Measurements from ENCODE around the gene SLC12A3.

Gene SLC12A3

GRCh38 chr16:56864960-56865359 is at the start of gene SLC12A3:
Gene SLC12A3, plus strand, starts transcription at chr16:56865207. Its CDS starts 29 bp downstream, at chr16:56865236.
- DNase-seq (ENCODE audit: extremely low spot score, insufficient read length, low read depth) (no peak), FAIRE-seq (no peak)

GRCh38 chr16:56815721-56816120 is 49.3 kb upstream of the SLC12A3 start:
- DNase-seq (ENCODE audit: extremely low spot score, insufficient read length, low read depth) (no peak), FAIRE-seq (no peak)

GRCh38 chr16:56817056-56817455 is 48.0 kb upstream of the SLC12A3 start:
- FAIRE-seq, result no peak
- no peak for DNase-seq (ENCODE audit: extremely low spot score, insufficient read length, low read depth)

- no peak for DNase-seq (ENCODE audit: extremely low spot score, insufficient read length, low read depth)
- FAIRE-seq, result no peak
These were observed 47.1 kb upstream of the SLC12A3 start for GRCh38 chr16:56817938-56818337.

- no peak for DNase-seq (ENCODE audit: extremely low spot score, insufficient read length, low read depth)
- FAIRE-seq, result no peak
These were observed 41.8 kb upstream of the SLC12A3 start for GRCh38 chr16:56823081-56823733.

- DNase-seq (ENCODE audit: extremely low spot score, insufficient read length, low read depth) (no peak), FAIRE-seq (no peak)
These were observed 40.7 kb upstream of the SLC12A3 start for GRCh38 chr16:56824331-56824730.

GRCh38 chr16:56824804-56825203 is 40.2 kb upstream of the SLC12A3 start:
- no peak for DNase-seq (ENCODE audit: extremely low spot score, insufficient read length, low read depth)

GRCh38 chr16:56825826-56826225 is 39.2 kb upstream of the SLC12A3 start:
- no peak for DNase-seq (ENCODE audit: extremely low spot score, insufficient read length, low read depth)
- FAIRE-seq, result no peak

More at GRCh38 chr16:56824804-56825203, 40.2 kb upstream of the SLC12A3 start:
- FAIRE-seq, result no peak

GRCh38 chr16:56828647-56829046 is 36.4 kb upstream of the SLC12A3 start:
- DNase-seq (ENCODE audit: extremely low spot score, insufficient read length, low read depth) (no peak), FAIRE-seq (no peak)

- DNase-seq (ENCODE audit: extremely low spot score, insufficient read length, low read depth), result no peak
- FAIRE-seq, result no peak
These were observed 34.3 kb upstream of the SLC12A3 start for GRCh38 chr16:56830669-56831068.

GRCh38 chr16:56832768-56833167 is 32.2 kb upstream of the SLC12A3 start:
- FAIRE-seq, result no peak
- DNase-seq (ENCODE audit: extremely low spot score, insufficient read length, low read depth), result no peak

GRCh38 chr16:56833243-56833970 is 31.6 kb upstream of the SLC12A3 start:
- FAIRE-seq, result no peak
- DNase-seq (ENCODE audit: extremely low spot score, insufficient read length, low read depth), result no peak

GRCh38 chr16:56835320-56835719 is 29.7 kb upstream of the SLC12A3 start:
- FAIRE-seq (no peak), DNase-seq (ENCODE audit: extremely low spot score, insufficient read length, low read depth) (no peak)

GRCh38 chr16:56836410-56837230 is 28.4 kb upstream of the SLC12A3 start:
- DNase-seq (ENCODE audit: extremely low spot score, insufficient read length, low read depth), result no peak
- no peak for FAIRE-seq

- DNase-seq (ENCODE audit: extremely low spot score, insufficient read length, low read depth), result no peak
- no peak for FAIRE-seq
These were observed 26.2 kb upstream of the SLC12A3 start for GRCh38 chr16:56838622-56839337.

GRCh38 chr16:56841233-56841632 is 23.8 kb upstream of the SLC12A3 start:
- FAIRE-seq (no peak), DNase-seq (ENCODE audit: extremely low spot score, insufficient read length, low read depth) (no peak)

GRCh38 chr16:56841659-56842058 is 23.3 kb upstream of the SLC12A3 start:
- FAIRE-seq (no peak), DNase-seq (ENCODE audit: extremely low spot score, insufficient read length, low read depth) (no peak)

- no peak for FAIRE-seq
These were observed 22.9 kb upstream of the SLC12A3 start for GRCh38 chr16:56842133-56842532.

GRCh38 chr16:56844056-56844455 is 21.0 kb upstream of the SLC12A3 start:
- DNase-seq (ENCODE audit: extremely low spot score, insufficient read length, low read depth) (no peak), FAIRE-seq (no peak)

More at GRCh38 chr16:56842133-56842532, 22.9 kb upstream of the SLC12A3 start:
- no peak for DNase-seq (ENCODE audit: extremely low spot score, insufficient read length, low read depth)

Measured in GM18507 (cell line).